GM19025 (cell line): Measurements from ENCODE around the gene GIMAP6.
"Not testable (repeated sequence)": the region's sequence is repeated elsewhere in the genome, so short reads cannot be mapped to it uniquely, and the experiment has no call there.

ENCODE experiments used
- ATAC-seq: cut with Tn5 transposase; IDR thresholded peaks from one replicate; pipeline ENCODE4 v1.9.1; 2021; ENCODE audit warnings: mild to moderate bottlenecking, low read depth, moderate library complexity; ENCODE audit not compliant: unreplicated experiment

Gene GIMAP6

GRCh38 chr7:150586785-150587152 is 45.4 kb downstream of the GIMAP6 start:
- ATAC-seq, result no peak

- ATAC-seq, result no peak
Observed at GRCh38 chr7:150586068-150586784, 46.0 kb downstream of the GIMAP6 start.

GRCh38 chr7:150585199-150585598 is 47.0 kb downstream of the GIMAP6 start:
- ATAC-seq, result no peak

GRCh38 chr7:150580638-150581394 is 51.4 kb downstream of the GIMAP6 start:
- ATAC-seq, result no peak

- ATAC-seq, result not testable (repeated sequence)
Observed at GRCh38 chr7:150579979-150580637, 52.1 kb downstream of the GIMAP6 start.
